Gastrocnemius medialis (tissue), 4 donors: ENCODE results near the gene RNF213.

Source experiments
- POLR2A ChIP-seq, 2 donors: fragments of 450-650 bp; IDR thresholded peaks; one replicate each; pipeline ENCODE4 v1.6.1; 2017; ENCODE audit warnings: antibody characterized with exemption in 2 of 2, mild to moderate bottlenecking in 2 of 2, moderate library complexity in 2 of 2
- TF ChIP-seq, protein P1 (sequence below), 5 experiments: fragments of 450-650 bp in 3 of 5; fragments of 200-600 bp in 2 of 5; sonication (generic) in 2 of 5; IDR thresholded peaks in 4 of 5; conservative IDR thresholded peaks in 1 of 5; 1 replicate in 4 of 5; 2 replicates in 1 of 5; pipeline ENCODE4 v1.5.1; 2016 to 2019; ENCODE audit warnings: antibody characterized with exemption in 5 of 5, mild to moderate bottlenecking in 3 of 5, moderate library complexity in 3 of 5

DNA sequence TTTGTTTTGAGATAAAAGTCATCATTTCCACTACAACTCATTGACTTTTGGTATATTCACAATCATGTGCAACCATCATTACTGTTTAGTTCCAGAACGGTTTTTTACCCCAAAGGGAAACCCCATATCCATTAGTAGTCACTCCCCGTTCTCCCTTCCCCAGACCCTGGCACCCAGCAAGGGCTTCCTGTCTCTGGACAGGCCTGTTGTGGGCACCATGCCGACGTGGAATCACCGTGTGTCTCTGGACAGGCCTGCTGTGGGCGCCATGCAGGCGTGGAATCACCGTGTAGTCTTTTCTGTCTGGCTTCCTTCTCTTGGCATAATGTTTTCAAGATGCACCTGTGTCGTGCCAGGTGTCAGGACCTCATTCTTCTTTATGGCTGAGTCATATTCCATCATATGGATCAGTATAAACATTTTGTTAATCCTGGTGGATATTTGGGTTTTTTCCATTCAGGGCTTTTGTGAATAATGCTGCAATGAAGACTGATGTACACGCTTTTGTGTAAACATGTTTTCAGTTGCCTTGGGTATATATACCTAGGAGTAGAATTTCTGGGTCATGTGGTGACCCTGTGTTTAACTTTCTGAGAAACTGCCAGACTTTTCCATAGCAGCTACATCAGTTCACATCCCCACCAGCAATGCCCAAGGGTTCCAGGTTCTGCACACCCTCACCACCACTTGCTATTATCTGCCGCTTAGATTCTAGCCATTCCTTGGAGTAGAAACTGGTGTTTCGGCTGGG is 173.4 kb downstream of the RNF213 start:
- TF ChIP-seq, protein P1, sequence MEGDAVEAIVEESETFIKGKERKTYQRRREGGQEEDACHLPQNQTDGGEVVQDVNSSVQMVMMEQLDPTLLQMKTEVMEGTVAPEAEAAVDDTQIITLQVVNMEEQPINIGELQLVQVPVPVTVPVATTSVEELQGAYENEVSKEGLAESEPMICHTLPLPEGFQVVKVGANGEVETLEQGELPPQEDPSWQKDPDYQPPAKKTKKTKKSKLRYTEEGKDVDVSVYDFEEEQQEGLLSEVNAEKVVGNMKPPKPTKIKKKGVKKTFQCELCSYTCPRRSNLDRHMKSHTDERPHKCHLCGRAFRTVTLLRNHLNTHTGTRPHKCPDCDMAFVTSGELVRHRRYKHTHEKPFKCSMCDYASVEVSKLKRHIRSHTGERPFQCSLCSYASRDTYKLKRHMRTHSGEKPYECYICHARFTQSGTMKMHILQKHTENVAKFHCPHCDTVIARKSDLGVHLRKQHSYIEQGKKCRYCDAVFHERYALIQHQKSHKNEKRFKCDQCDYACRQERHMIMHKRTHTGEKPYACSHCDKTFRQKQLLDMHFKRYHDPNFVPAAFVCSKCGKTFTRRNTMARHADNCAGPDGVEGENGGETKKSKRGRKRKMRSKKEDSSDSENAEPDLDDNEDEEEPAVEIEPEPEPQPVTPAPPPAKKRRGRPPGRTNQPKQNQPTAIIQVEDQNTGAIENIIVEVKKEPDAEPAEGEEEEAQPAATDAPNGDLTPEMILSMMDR (IDR thresholded peaks at IDR 0.05 in 4 of 5, conservative IDR thresholded peaks at IDR 0.05 in 1 of 5) = no peak
- no peak for TF ChIP-seq POLR2A (IDR thresholded peaks at IDR 0.05)
